ENCODE results near the gene RSPO4.

The RSPO4 gene

DNA sequence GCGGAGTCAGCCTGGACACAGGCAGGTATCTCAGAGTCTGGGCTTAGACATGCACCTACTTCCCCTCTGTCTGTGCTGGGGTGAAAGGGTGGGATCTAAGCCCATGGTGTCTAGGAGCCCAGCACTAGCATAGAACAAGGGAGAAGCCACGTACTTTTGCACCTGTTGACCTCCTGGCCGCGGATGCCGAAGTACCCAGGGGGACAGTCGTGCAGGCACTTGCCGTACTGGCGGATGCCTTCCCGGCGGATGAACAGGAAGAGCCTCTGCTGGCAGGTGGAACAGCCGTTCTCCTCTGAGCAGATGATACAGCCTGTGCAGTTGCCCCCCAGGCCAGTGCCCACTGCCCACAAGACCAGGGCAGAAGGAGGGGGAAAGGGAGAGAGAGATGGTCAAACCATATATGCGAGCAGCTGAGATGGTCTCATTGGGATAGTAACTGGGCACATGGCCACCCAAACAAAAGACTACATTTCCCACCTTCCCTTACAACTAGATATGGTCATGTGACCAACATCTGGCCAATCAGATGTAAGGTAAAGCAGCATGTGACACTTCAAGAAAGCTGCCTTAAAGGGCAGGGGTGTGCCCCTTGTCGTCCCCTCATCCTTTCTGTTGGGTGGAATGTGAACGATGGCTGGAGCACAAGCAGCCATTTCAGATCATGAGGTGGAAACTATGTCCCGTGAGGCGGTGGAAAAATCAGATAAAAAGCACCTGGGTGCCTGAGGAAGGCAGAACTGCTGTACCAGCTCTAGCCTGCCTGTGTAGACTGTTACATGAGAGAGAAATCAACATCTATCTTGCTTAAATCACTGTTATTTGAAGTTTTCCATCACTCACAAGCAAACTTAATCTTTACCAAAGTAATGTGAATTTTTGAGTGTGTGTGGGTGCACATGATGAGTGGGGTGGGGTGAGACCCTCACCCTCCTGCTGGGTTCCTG is 34.0 kb downstream of the RSPO4 start:
- DNase-seq: peak; percentile 52

DNA sequence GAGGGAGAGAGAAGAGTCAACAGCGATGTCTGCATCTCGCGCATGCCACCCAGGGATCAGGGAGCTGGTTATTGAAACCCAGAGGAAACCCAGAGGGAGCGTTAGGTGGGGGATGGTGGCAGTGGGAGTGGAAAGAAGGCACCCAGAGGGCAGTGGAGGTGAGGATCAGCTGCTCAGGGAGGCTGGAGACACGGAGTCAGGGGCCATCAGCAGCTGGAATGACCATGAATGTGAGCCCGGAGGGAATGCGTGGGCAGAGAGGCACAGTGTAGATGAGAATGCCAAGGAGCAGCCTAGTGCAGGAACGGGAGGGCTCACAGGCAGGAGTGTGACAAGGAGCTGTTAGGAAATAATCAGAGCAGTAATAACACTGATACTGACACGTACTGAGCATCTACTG is 36.2 kb downstream of the RSPO4 start:
- no peak for DNase-seq

DNA sequence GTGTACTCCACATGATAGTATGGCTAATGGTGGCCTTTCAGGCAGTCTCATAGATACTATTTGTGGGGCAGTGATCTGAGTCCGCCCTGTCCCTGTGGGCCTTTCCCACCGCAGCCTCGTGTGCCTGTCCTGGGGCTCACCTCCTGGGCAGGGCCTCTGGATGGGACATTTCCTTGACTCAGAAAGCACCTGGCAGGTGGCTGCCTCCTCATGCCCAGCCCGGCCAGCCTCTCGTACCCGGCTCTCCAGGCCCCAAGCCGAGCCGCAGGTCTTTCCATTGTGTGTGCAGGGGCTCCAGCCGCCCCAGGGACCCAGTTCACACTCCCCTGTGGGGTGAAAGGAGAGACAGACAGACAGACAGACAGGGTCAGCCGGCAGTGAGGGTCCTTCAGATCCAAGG is 38.3 kb downstream of the RSPO4 start:
- no peak for DNase-seq

DNA sequence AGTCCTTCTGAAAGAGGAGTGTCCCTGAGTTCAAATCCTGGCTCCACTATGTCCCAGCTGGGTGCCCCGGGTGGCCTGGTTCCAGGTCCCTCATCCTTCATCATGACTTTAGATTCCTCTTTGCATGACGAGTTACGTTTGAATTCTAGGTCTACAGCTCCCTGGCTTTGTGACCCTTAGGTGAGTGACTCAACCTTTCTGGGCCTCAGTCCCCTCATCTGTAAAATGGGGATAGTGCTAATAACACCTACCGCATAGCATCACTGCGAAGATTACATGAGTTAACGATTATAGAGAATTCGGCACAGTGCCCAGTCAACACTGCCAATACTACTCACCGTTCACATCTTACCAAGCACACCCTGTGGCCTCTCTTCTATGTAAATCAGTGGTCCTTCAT is 39.4 kb downstream of the RSPO4 start:
- DNase-seq: no peak

DNA sequence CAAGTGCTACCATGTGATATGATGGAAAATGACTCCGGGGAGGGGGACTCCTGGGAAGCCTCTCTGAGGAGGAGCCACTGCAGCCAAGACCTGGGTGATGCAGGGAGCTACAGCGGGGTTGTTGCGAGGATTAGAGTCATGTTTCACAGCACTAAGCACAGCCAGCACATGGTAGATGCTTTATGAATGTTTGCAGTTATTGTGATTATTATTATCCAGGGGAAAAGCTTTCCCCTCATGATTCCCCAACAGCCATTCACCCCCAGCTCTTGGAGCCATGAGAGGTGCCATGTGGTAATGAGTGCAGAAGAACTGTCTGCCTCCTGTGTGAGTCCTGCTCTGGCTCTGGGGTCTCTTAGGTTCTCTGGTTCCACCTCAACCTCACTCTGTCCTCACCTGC is 39.9 kb downstream of the RSPO4 start:
- DNase-seq: no peak

GRCh38 chr20:961768-962167 is 40.3 kb downstream of the RSPO4 start:
- DNase-seq: no peak

- no peak for DNase-seq
Measured at GRCh38 chr20:959996-960615, 42.0 kb downstream of the RSPO4 start.

- DNase-seq: no peak
Measured at GRCh38 chr20:958936-959815, 42.9 kb downstream of the RSPO4 start.

DNA sequence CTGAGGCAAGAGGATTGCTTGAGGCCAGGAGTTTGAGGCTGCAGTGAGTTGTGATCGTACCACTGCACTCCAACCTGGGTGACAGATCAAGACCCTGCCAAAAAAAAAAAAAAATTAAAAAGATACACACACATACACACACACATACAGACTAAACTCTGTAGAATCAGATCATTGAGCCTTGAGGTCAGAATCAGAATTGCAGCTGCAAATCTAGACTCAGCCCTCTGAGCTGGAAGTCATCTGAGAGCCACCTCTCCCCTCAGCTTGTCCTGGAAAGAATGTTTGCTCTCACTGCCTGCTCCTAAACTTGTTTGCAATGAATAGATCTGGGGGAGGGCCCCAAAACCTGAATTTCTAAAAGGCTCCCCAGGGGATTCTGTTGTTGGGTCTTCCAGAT is 44.6 kb downstream of the RSPO4 start:
- DNase-seq: no peak

DNA sequence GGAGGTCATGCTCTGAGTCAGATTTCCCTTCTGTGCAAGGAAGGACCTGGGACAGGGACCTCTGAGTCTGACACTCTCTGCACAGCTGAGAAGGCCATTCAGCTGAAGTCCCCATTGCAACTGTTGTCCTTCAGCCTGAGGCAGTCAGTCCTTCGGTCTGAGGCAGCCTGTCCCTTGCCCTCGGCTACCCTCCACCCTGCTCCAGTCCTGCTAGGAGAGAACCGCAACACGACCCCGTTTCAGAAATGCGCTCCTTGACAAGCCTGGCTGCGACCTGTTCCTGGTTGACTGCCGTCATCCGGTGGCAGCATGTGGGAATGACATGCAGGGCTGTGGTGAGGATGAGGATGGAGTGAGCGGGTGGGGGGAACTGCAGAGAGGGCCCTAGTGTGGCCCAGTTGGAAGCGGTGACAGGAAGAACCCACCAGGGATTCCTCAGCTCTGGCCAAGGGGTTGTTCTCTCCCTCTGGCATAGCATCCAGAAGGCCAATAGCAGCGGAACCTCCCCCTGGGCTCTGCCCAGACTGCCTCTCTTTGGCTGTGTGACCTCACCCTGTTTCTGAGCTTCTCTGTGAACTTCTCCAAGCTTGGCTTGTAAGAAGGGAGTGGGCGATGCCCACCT is 45.7 kb downstream of the RSPO4 start:
- peak; percentile 79 for DNase-seq

DNA sequence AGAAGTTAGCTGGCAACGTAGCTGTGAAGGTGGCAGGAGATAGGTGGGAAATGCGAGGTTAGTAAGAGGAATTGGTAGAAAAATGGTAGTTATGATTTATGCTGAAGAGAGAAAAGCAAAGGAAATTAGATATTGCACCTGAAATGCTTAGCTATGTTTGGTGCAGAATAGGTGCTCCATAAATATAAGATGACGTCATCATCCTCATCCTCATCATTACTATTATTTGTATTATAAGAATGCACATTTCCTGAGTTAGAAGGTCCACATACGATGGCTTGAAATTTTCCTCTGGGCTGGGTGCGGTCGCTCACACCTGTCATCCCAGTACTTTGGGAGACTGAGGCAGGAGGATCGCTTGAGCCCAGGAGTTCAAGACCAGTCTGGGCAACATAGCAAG is 46.5 kb downstream of the RSPO4 start:
- no peak for DNase-seq

DNA sequence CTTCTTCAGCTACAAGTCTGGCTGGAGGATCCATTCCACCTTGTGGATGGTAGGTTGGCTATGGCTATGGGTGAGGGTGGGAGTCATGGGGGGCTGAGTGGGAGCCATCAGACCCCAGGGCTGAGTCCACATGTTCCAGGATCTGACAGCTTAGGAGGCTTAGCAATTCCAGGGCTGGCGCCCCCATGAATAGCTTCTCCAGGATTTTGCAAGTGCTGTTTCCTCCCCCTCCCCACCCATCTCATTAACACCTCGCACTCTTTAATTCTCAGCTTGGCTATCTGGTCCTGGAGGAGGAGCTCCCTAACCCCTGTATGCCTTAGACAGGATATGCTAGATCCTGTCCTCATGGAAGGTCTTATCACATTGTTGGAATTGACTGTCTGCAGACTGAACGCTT is 47.0 kb downstream of the RSPO4 start:
- no peak for DNase-seq

GRCh38 chr20:953742-954141 is 48.4 kb downstream of the RSPO4 start:
- no peak for DNase-seq

DNA sequence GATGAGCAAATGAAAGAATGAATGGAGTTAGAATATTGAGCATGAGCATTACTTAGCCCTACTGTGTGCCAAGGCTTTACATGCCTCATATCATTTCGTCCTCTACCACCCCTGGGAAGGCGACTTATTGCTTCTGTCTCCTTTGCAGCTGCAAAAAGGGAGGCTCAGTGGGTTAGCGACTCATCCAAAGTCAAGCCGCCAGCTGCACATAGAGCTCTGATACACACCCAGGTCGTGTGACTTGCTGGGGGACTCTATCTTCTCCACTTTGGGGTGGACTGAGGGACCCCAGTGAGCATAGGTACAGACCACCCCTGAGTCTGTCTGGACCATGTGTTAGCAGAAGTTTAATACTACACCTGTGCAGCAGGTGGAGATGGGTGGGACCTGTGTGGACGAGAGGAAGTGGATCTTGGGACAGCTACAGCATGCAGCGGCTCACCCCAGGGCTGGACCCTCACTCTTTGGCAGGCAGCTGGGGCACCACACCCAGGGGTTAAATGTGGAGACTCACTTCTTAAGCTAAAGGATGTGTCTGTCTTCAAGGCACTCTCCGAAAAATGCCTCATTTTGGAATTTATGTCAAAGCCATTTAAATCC is 49.8 kb downstream of the RSPO4 start:
- no peak for DNase-seq

DNA sequence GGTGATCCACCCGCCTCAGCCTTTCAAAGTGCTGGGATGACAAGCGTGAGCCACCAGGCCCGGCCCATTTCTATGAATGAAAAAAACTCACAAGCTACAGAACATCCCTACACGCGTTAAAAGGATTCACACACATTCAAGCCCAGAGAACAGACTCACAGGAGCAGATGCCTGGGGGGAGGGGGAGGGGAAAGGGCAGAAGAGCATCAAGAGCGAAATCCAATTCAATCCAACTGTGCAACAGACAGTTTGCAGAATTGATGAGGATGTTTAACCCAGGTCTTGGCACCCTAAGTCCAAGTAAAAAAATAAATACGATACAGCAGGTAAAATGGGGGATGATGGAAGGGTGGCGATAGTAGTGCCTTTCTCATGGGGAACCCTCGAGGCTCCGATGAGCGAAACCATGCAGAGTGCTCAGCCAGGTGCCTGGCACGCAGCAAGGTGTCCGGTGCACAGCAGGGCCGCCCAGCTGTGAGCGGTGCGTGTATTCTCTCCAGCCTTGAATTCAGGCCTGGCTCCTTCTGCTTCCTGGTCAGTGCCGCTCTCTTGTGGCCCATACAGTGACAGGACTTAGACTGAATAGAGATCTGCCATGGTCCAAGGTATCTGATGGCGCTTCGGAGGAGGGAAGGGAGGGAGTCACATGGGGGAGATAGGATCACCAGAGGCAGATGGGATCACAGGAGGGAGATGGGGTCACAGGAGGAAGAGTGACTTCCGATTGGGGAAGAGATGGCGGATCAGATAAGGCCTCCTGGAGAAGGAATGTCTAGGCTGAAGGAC is 50.5 kb downstream of the RSPO4 start:
- DNase-seq: no peak

- no peak for DNase-seq
Measured at GRCh38 chr20:949717-950116, 52.4 kb downstream of the RSPO4 start.

DNA sequence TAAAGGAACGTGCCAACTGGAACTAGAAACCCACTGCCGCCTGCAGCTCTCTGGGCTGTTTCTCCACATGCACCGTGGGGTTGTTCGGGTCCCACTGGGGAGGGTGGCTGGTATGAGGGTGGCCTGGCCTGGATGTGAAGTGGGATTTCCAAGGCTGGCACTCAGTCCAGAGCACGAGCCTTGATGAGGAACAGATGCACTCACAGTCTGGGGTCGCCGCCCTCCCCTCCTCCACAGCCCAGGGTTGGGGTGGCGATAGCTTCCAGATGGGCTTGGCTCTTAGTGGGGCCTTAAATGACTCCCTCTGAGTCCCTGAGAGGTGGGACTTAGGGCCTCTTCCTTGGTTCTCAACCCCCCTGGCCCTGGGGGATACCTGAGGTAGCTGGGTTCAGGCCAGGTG is 55.3 kb downstream of the RSPO4 start:
- DNase-seq: no peak

- no peak for DNase-seq
Measured at GRCh38 chr20:945841-946240, 56.3 kb downstream of the RSPO4 start.

DNA sequence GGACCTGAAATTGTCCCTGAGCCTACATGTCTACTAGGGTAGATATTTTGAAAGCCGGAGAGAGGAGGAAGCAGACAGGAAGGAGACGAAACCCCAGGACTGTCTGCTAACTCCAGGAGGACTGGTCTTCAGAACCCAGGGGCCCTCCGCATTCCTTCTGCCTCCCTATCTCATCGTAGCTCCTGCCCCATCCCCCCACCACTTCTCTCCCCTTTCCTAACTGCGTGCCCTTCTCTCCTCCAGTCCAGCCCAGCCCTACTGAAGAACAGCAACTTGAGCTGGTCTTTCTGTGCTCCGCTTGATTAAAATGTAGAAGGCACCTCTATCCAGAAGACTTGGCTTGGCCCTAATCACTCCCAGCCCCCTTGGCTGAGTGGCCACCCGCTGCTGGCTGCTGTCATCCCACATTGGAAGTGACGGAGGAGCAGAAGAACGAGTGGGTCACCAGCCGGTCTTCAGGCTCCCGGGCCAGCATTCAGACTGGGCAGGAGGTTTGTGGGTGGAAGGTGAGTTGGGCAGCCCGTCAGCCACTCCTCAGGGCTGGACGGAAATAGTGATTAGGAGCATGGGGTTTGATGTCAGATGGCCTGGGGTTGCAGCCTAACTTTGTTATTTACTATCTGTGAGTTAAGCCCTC is 57.2 kb downstream of the RSPO4 start:
- DNase-seq: no peak

DNA sequence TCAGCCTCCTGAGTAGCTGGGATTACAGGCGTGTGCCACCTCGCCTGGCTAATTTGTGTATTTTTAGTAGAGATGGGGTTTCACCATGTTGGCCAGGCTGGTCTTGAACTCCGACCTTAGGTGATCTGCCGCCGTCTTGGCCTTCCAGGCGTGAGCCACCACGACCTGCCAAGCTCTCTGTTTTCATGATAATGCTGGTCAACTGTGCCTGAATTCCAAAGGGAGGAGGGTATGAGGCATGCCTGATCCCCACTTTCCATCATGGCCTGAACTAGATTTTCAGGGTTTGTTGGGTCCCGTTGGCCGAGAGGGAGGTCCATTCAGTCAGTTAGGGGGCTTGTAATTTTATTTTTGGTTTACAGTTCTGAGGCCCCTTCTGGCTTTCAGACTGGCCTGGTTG is 58.0 kb downstream of the RSPO4 start:
- no peak for DNase-seq

- DNase-seq: no peak
Measured at GRCh38 chr20:942611-943010, 59.5 kb downstream of the RSPO4 start.
